K562 (cell line): ENCODE results near the gene NES. TPM values are rescaled to one million over a fixed set of nuclear protein-coding genes. Genes with fewer than 3 reads are reported as not detected.
A peak's percentile ranks its signal among the peaks of the same experiment; 100 is the strongest.

ENCODE experiments used
- ARHGAP35 ChIP-seq: fragments of 450-650 bp; IDR thresholded peaks from 2 replicates; pipeline ENCODE4 v1.6.1; 2018; ENCODE audit not compliant: partially characterized antibody
- ATF7 ChIP-seq: fragments of 450-650 bp; IDR thresholded peaks from 2 replicates; pipeline ENCODE4 v1.7.1; 2014; ENCODE audit warnings: mild to moderate bottlenecking, moderate library complexity
- ETS1 ChIP-seq: conservative IDR thresholded peaks from 2 replicates; pipeline ENCODE4 v1.6.1; 2011; ENCODE audit warnings: low read depth, mild to moderate bottlenecking, low read length; ENCODE audit not compliant: control insufficient read depth
- EWSR1 ChIP-seq: fragments of 450-650 bp; IDR thresholded peaks from 2 replicates; pipeline ENCODE4 v1.6.1; 2018; ENCODE audit warnings: borderline replicate concordance, mild to moderate bottlenecking, low read depth, moderate library complexity; ENCODE audit not compliant: partially characterized antibody
- HIVEP1 ChIP-seq: fragments of 250-450 bp; sonication (Bioruptor Pico); IDR thresholded peaks from 2 replicates; pipeline ENCODE4 v1.4.0; 2020; ENCODE audit warnings: mild to moderate bottlenecking
- ILF3 ChIP-seq: fragments of 450-650 bp; IDR thresholded peaks from 2 replicates; pipeline ENCODE4 v1.6.1; 2018; ENCODE audit warnings: antibody characterized with exemption, mild to moderate bottlenecking, moderate library complexity, borderline replicate concordance
- KAT7 ChIP-seq: sonication (generic); formaldehyde crosslinking; IDR thresholded peaks from 2 replicates; pipeline ENCODE4 v1.8.0; 2022; ENCODE audit warnings: missing genetic modification reagents, mild to moderate bottlenecking, borderline replicate concordance
- MED1 ChIP-seq: sonication (generic); formaldehyde crosslinking; IDR thresholded peaks from 2 replicates; pipeline ENCODE4 v1.8.1; 2023; ENCODE audit warnings: missing genetic modification reagents, borderline replicate concordance
- PRPF4 ChIP-seq: fragments of 200-400 bp; formaldehyde crosslinking; IDR thresholded peaks from one replicate; pipeline ENCODE4 v1.6.1; 2017; ENCODE audit warnings: low read length, low read depth, mild to moderate bottlenecking; ENCODE audit not compliant: insufficient read depth, poor library complexity, severe bottlenecking
- RAD21 ChIP-seq, 2 experiments: fragments of 250-450 bp in 1 of 2; fragments of 450-650 bp in 1 of 2; sonication (Bioruptor Pico) in 1 of 2; formaldehyde crosslinking in 1 of 2; IDR thresholded peaks in 1 of 2; conservative IDR thresholded peaks in 1 of 2; 2 replicates each; pipeline versions ENCODE4 v1.4.0 to v1.8.0; 2020 to 2022; ENCODE audit warnings: mild to moderate bottlenecking in 2 of 2, moderate library complexity in 1 of 2
- SMAD3 ChIP-seq: fragments of 450-650 bp; formaldehyde crosslinking; conservative IDR thresholded peaks from 2 replicates; pipeline ENCODE4 v1.4.0; 2020; ENCODE audit warnings: mild to moderate bottlenecking
- SRF ChIP-seq, 2 experiments: fragments of 250-450, 450-650 bp in 1 of 2; sonication (Bioruptor Pico) in 1 of 2; sonication (generic) in 1 of 2; formaldehyde crosslinking; IDR thresholded peaks; 2 replicates each; pipeline versions ENCODE4 v1.5.0 to v1.5.1; 2020 to 2022; ENCODE audit warnings: mild to moderate bottlenecking in 1 of 2, missing genetic modification reagents in 1 of 2
- TSC22D4 ChIP-seq: fragments of 450-650 bp; IDR thresholded peaks from 2 replicates; pipeline ENCODE4 v1.6.1; 2016; ENCODE audit warnings: missing genetic modification characterization, missing biosample characterization, control low read depth
- XRCC3 ChIP-seq: fragments of 450-650 bp; IDR thresholded peaks from 2 replicates; pipeline ENCODE4 v1.6.1; 2017; ENCODE audit warnings: mild to moderate bottlenecking, moderate library complexity
- ZBTB1 ChIP-seq: sonication (generic); formaldehyde crosslinking; IDR thresholded peaks from 2 replicates; pipeline ENCODE4 v1.8.1; 2023; ENCODE audit warnings: missing genetic modification reagents, low read depth, mild to moderate bottlenecking, borderline replicate concordance
- ZNF175 ChIP-seq: fragments of 200-800 bp; sonication (Bioruptor generic); IDR thresholded peaks from 2 replicates; pipeline ENCODE4 v1.6.1; 2016; ENCODE audit warnings: low read depth, mild to moderate bottlenecking, missing genetic modification characterization, missing compliant biosample characterization
- ZNF764 ChIP-seq: fragments of 250-450 bp; sonication (Bioruptor Pico); IDR thresholded peaks from 2 replicates; pipeline ENCODE4 v1.4.0; 2020; ENCODE audit warnings: low read depth, mild to moderate bottlenecking, moderate library complexity
- ZNF79 ChIP-seq: fragments of 250-450 bp; sonication (Bioruptor Pico); IDR thresholded peaks from 2 replicates; pipeline ENCODE4 v1.4.0; 2020; ENCODE audit warnings: low read depth, mild to moderate bottlenecking, moderate library complexity
- polyA plus RNA-seq, 8 experiments: library from polyadenylated mRNA; depleted of rRNA in 4 of 8; stranded (reverse) in 5 of 8; unstranded in 3 of 8; fragments of >200 nt; fragmentation: Nextera tagmentation in 2 of 8; fragmentation: Illumina TruSeq in 1 of 8; extraction: Ambion mirVana in 2 of 8; extraction: Trizol in 1 of 8; gene quantifications; 2 replicates each; pipeline versions ENCODE4 v1.2.1 to v1.2.3, GENCODE V29; 2011 to 2014; ENCODE audit warnings: inconsistent platforms in 1 of 8, missing spikeins in 1 of 8
- total RNA-seq, 7 experiments: library from RNA; depleted of rRNA in 6 of 7; stranded (reverse); fragments of >200 nt in 6 of 7; fragmentation: Illumina TruSeq in 2 of 7; extraction: Trizol in 2 of 7; gene quantifications; 2 replicates each; pipeline versions ENCODE4 v1.2.1 to v1.2.3, GENCODE V29; 2011 to 2021; ENCODE audit warnings: low replicate concordance in 1 of 7
- TF ChIP-seq, protein P1 (sequence below): fragments of 250-450 bp; sonication (Bioruptor Pico); IDR thresholded peaks from 2 replicates; pipeline ENCODE4 v1.8.0; 2022; ENCODE audit warnings: moderate library complexity, mild to moderate bottlenecking, inconsistent platforms
- TF ChIP-seq, protein P2 (sequence below): IDR thresholded peaks from 3 replicates; pipeline ENCODE4 v1.6.1; 2011; ENCODE audit warnings: borderline replicate concordance, mild to moderate bottlenecking, moderate library complexity; ENCODE audit not compliant: insufficient read length; ENCODE audit errors: extremely low read depth

Gene NES
- total and polyA plus RNA-seq, 9 of the 15 experiments (the other 6 are each of a cell fraction or from before 2014, with no cell fraction given) = 0.10 to 8.6 (median 4.2) TPM

- TF ChIP-seq ZNF175 (no peak), ZBTB1 (CRISPR knock-in tag) (no peak; the same call in 1 of the 2 replicates), SRF (CRISPR knock-in tag; IDR thresholded peaks at IDR 0.05) (no peak; a peak in 1 of 4 replicates), SMAD3 (CRISPR knock-in tag) (no peak), ATF7 (peak; percentile 75), PRPF4 (no peak), EWSR1 (no peak), ETS1 (no peak), MED1 (CRISPR knock-in tag) (no peak), TSC22D4 (no peak), RAD21 (CRISPR knock-in tag; conservative IDR thresholded peaks at IDR 0.05 in 1 of 2, IDR thresholded peaks at IDR 0.05 in 1 of 2) (peak; percentile 94 to 96), ZNF79 (CRISPR knock-in tag) (no peak), HIVEP1 (CRISPR knock-in tag) (no peak), XRCC3 (no peak), ARHGAP35 (no peak), ILF3 (no peak), KAT7 (CRISPR knock-in tag) (peak; percentile 83; the same call in 1 of the 2 replicates), ZNF764 (CRISPR knock-in tag) (no peak)
- TF ChIP-seq, protein P1, sequence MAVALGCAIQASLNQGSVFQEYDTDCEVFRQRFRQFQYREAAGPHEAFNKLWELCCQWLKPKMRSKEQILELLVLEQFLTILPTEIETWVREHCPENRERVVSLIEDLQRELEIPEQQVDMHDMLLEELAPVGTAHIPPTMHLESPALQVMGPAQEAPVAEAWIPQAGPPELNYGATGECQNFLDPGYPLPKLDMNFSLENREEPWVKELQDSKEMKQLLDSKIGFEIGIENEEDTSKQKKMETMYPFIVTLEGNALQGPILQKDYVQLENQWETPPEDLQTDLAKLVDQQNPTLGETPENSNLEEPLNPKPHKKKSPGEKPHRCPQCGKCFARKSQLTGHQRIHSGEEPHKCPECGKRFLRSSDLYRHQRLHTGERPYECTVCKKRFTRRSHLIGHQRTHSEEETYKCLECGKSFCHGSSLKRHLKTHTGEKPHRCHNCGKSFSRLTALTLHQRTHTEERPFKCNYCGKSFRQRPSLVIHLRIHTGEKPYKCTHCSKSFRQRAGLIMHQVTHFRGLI (CRISPR knock-in tag) = no peak
- TF ChIP-seq, protein P2, sequence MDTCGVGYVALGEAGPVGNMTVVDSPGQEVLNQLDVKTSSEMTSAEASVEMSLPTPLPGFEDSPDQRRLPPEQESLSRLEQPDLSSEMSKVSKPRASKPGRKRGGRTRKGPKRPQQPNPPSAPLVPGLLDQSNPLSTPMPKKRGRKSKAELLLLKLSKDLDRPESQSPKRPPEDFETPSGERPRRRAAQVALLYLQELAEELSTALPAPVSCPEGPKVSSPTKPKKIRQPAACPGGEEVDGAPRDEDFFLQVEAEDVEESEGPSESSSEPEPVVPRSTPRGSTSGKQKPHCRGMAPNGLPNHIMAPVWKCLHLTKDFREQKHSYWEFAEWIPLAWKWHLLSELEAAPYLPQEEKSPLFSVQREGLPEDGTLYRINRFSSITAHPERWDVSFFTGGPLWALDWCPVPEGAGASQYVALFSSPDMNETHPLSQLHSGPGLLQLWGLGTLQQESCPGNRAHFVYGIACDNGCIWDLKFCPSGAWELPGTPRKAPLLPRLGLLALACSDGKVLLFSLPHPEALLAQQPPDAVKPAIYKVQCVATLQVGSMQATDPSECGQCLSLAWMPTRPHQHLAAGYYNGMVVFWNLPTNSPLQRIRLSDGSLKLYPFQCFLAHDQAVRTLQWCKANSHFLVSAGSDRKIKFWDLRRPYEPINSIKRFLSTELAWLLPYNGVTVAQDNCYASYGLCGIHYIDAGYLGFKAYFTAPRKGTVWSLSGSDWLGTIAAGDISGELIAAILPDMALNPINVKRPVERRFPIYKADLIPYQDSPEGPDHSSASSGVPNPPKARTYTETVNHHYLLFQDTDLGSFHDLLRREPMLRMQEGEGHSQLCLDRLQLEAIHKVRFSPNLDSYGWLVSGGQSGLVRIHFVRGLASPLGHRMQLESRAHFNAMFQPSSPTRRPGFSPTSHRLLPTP = no peak
Observed at GRCh38 chr1:156705918-156706656, 28.9 kb upstream of the NES start (continued).
